Liver (tissue), 9 donors: ENCODE measurements around the gene CYP2W1. TPM values are rescaled to one million over a fixed set of nuclear protein-coding genes. Genes with fewer than 3 reads are reported as not detected.

Experiments
- DNase-seq: peaks from one replicate; pipeline ENCODE4 v3.0.0-alpha.2; 2017; ENCODE audit warnings: low spot score
- H3K27ac ChIP-seq, 2 donors: one replicate each; pipeline ENCODE4 v1.7.0; 2013; ENCODE audit warnings: inconsistent platforms in 2 of 2, low read length in 2 of 2, control low read depth in 1 of 2, low read depth in 1 of 2, mild to moderate bottlenecking in 1 of 2
- H3K27me3 ChIP-seq, 4 donors: one replicate each; pipeline versions ENCODE4 v1.6.1 to v1.7.0; 2013; ENCODE audit warnings: low read length in 3 of 4, inconsistent platforms in 1 of 4, mild to moderate bottlenecking in 1 of 4, moderate library complexity in 1 of 4; ENCODE audit not compliant: control insufficient read depth in 4 of 4, insufficient read depth in 4 of 4
- H3K36me3 ChIP-seq, 4 donors: one replicate each; pipeline versions ENCODE4 v1.6.1 to v1.7.0; 2013; ENCODE audit warnings: low read length in 3 of 4, mild to moderate bottlenecking in 3 of 4, low read depth in 1 of 4, moderate library complexity in 1 of 4; ENCODE audit not compliant: control insufficient read depth in 4 of 4, insufficient read depth in 3 of 4
- H3K4me1 ChIP-seq, 4 donors: one replicate each; pipeline versions ENCODE4 v1.6.1 to v1.7.0; 2013; ENCODE audit warnings: low read length in 3 of 4, mild to moderate bottlenecking in 3 of 4, moderate library complexity in 1 of 4; ENCODE audit not compliant: control insufficient read depth in 4 of 4, insufficient read depth in 4 of 4
- H3K4me3 ChIP-seq, 3 donors: one replicate each; pipeline versions ENCODE4 v1.6.1 to v1.7.0; 2013; ENCODE audit warnings: low read length in 3 of 3, control low read depth in 1 of 3, low read depth in 1 of 3, mild to moderate bottlenecking in 1 of 3
- H3K9ac ChIP-seq, 2 donors: one replicate each; pipeline ENCODE4 v1.7.0; 2013; ENCODE audit warnings: low read length in 2 of 2, mild to moderate bottlenecking in 2 of 2, moderate library complexity in 2 of 2, control low read depth in 1 of 2, low read depth in 1 of 2
- H3K9me3 ChIP-seq, 4 donors: one replicate each; pipeline versions ENCODE4 v1.6.1 to v1.7.0; 2013; ENCODE audit warnings: low read length in 3 of 4; ENCODE audit not compliant: control insufficient read depth in 4 of 4
- ATF3 ChIP-seq: IDR thresholded peaks from 2 replicates; pipeline ENCODE4 v1.6.1; 2016; ENCODE audit warnings: antibody characterized with exemption
- CTCF ChIP-seq: fragments of 150-350 bp; IDR thresholded peaks from 2 replicates; pipeline ENCODE4 v1.5.1; 2017; ENCODE audit warnings: improper control_type of control experiment, low read depth, low read length; ENCODE audit not compliant: missing input control
- EGR1 ChIP-seq, 2 donors: IDR thresholded peaks; 2 replicates each; pipeline ENCODE4 v1.6.1; 2016 to 2018; ENCODE audit warnings: antibody characterized with exemption in 2 of 2, low read depth in 2 of 2
- FOXA1 ChIP-seq: IDR thresholded peaks from 2 replicates; pipeline ENCODE4 v1.6.1; 2016; ENCODE audit warnings: antibody characterized with exemption
- FOXA2 ChIP-seq: IDR thresholded peaks from 2 replicates; pipeline ENCODE4 v1.6.1; 2016; ENCODE audit warnings: antibody characterized with exemption
- GABPA ChIP-seq, 2 donors: IDR thresholded peaks in 1 of 2; conservative IDR thresholded peaks in 1 of 2; 2 replicates each; pipeline ENCODE4 v1.6.1; 2016; ENCODE audit warnings: antibody characterized with exemption in 2 of 2, mild to moderate bottlenecking in 1 of 2, moderate library complexity in 1 of 2
- HNF4A ChIP-seq, 2 donors: conservative IDR thresholded peaks; 2 replicates each; pipeline ENCODE4 v1.6.1; 2016; ENCODE audit warnings: antibody characterized with exemption in 2 of 2, mild to moderate bottlenecking in 2 of 2
- HNF4G ChIP-seq: IDR thresholded peaks from 2 replicates; pipeline ENCODE4 v1.6.1; 2016; ENCODE audit warnings: antibody characterized with exemption
- JUND ChIP-seq, 2 donors: IDR thresholded peaks; 2 replicates each; pipeline ENCODE4 v1.6.1; 2016; ENCODE audit warnings: antibody characterized with exemption in 2 of 2
- MAX ChIP-seq: IDR thresholded peaks from 2 replicates; pipeline ENCODE4 v1.6.1; 2016; ENCODE audit warnings: antibody characterized with exemption
- NR2F2 ChIP-seq: IDR thresholded peaks from 2 replicates; pipeline ENCODE4 v1.6.1; 2016; ENCODE audit warnings: antibody characterized with exemption
- RAD21 ChIP-seq, 2 donors: IDR thresholded peaks; 2 replicates each; pipeline ENCODE4 v1.6.1; 2016; ENCODE audit warnings: antibody characterized with exemption in 2 of 2, mild to moderate bottlenecking in 2 of 2
- REST ChIP-seq: IDR thresholded peaks from 2 replicates; pipeline ENCODE4 v1.6.1; 2016; ENCODE audit warnings: antibody characterized with exemption, mild to moderate bottlenecking
- RXRA ChIP-seq, 2 donors: IDR thresholded peaks; 2 replicates each; pipeline ENCODE4 v1.6.1; 2017 to 2018; ENCODE audit warnings: antibody characterized with exemption in 2 of 2, mild to moderate bottlenecking in 1 of 2
- SP1 ChIP-seq: IDR thresholded peaks from 2 replicates; pipeline ENCODE4 v1.6.1; 2018; ENCODE audit warnings: antibody characterized with exemption, mild to moderate bottlenecking
- TAF1 ChIP-seq: conservative IDR thresholded peaks from 2 replicates; pipeline ENCODE4 v1.6.1; 2016; ENCODE audit warnings: antibody characterized with exemption, mild to moderate bottlenecking
- YY1 ChIP-seq: IDR thresholded peaks from 2 replicates; pipeline ENCODE4 v1.6.1; 2016; ENCODE audit warnings: antibody characterized with exemption, mild to moderate bottlenecking
- ZBTB33 ChIP-seq: IDR thresholded peaks from 2 replicates; pipeline ENCODE4 v1.6.1; 2016; ENCODE audit warnings: antibody characterized with exemption
- WGBS: extraction: QIAGEN DNeasy Blood & Tissue Kit; methylation state at CpG from one replicate; pipeline ENCODE4 v1.1.7; 2013; 5-methylcytosine and 5-hydroxymethylcytosine counted together
- polyA plus RNA-seq, 2 donors: library from polyadenylated mRNA; stranded (reverse) in 1 of 2; unstranded in 1 of 2; fragments of 200-250 nt in 1 of 2; fragments of >200 nt in 1 of 2; fragmentation: Nextera tagmentation in 1 of 2; extraction: Ambion mirVana in 1 of 2; gene quantifications; one replicate each; pipeline versions ENCODE4 v1.2.1 to v1.2.3, GENCODE V29; 2013 to 2015
- total RNA-seq, 2 donors: library from RNA; depleted of rRNA; stranded (reverse); fragments of >200 nt; gene quantifications; one replicate each; pipeline ENCODE4 v1.2.3, GENCODE V29; 2014
- donor health status: healthy.
- donor health status: healthy.
- donor health status: healthy.
- donor health status: healthy.
- donor health status: healthy.

CYP2W1 gene
- total and polyA plus RNA-seq, 4 donors, result 0.28 TPM; not detected in 3

- no peak for DNase-seq
- H3K27me3 ChIP-seq, result no peaks in the 10 kb centered on the region
- no peaks in the 10 kb centered on the region for H3K36me3 ChIP-seq
- WGBS, result 86% methylated on average over 37 of the region's 37 CpGs
- no peaks in the 10 kb centered on the region for H3K4me1 ChIP-seq
- H3K9ac ChIP-seq, result no peak overlapping the region
- H3K27ac ChIP-seq, result no peak overlapping the region
- no peak overlapping the region for H3K4me3 ChIP-seq
- no peak for TF ChIP-seq HNF4A (conservative IDR thresholded peaks at IDR 0.05)
- no peak for TF ChIP-seq EGR1 (IDR thresholded peaks at IDR 0.05; ENCODE audit: low read depth in 2 of 2)
- TF ChIP-seq JUND (IDR thresholded peaks at IDR 0.05), result no peak
- TF ChIP-seq RAD21 (IDR thresholded peaks at IDR 0.05), result no peak
- TF ChIP-seq TAF1, result no peak
- no peak for TF ChIP-seq MAX
- TF ChIP-seq FOXA2, result no peak
- no peak for TF ChIP-seq ZBTB33
- TF ChIP-seq RXRA (IDR thresholded peaks at IDR 0.05), result no peak
- TF ChIP-seq HNF4G, result no peak
- TF ChIP-seq YY1, result no peak
- no peak for TF ChIP-seq FOXA1
- TF ChIP-seq GABPA (IDR thresholded peaks at IDR 0.05 in 1 of 2, conservative IDR thresholded peaks at IDR 0.05 in 1 of 2), result no peak
- TF ChIP-seq CTCF, result no peak
- no peak for TF ChIP-seq ATF3
- no peak for TF ChIP-seq REST
- no peak for TF ChIP-seq NR2F2
- no peak for TF ChIP-seq SP1
- H3K9me3 ChIP-seq, result no peaks in the 10 kb centered on the region
Measured at GRCh38 chr7:947391-948210, 35.4 kb upstream of the CYP2W1 start.
